ENCODE measurements around the gene OR2A14. TPM values are rescaled to one million over a fixed set of nuclear protein-coding genes. Genes with fewer than 3 reads are reported as not detected.
"Not testable (repeated sequence)": the region's sequence is repeated elsewhere in the genome, so short reads cannot be mapped to it uniquely, and the experiment has no call there.

The OR2A14 gene
- total RNA-seq, 6 experiments from 2014 or later: not detected

DNA sequence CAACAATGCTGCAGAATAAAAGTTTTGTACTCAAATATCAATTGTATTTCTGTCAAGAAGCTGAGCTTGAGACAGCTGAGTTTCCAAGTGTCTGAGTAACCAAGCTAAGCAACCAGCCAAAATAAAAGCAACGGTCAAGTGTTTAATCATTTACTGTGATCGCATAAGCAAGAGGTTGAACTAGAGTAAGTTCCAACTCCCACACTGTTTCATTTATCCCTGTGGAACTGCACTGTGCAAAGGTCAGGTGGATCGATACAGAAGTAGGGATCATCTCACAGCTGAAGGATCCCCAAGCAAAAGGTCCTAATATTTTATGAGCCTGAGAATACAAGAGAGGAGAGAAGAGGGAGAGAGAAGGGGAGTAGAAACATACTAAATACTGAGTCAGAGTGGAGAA lies 21.4 kb downstream of the OR2A14 start:
- Mint-ChIP-seq H3K9me3 (peaks cover 21% of the 10 kb centered on the region), H3K27me3 (ENCODE audit: insufficient read depth) (no peaks in the 10 kb centered on the region), H3K4me1 (ENCODE audit: low read depth) (no peaks in the 10 kb centered on the region), H3K36me3 (ENCODE audit: low read depth) (no peaks in the 10 kb centered on the region), H3K4me3 (no peak overlapping the region), H3K27ac (no peak overlapping the region)
- TF ChIP-seq, protein P1, sequence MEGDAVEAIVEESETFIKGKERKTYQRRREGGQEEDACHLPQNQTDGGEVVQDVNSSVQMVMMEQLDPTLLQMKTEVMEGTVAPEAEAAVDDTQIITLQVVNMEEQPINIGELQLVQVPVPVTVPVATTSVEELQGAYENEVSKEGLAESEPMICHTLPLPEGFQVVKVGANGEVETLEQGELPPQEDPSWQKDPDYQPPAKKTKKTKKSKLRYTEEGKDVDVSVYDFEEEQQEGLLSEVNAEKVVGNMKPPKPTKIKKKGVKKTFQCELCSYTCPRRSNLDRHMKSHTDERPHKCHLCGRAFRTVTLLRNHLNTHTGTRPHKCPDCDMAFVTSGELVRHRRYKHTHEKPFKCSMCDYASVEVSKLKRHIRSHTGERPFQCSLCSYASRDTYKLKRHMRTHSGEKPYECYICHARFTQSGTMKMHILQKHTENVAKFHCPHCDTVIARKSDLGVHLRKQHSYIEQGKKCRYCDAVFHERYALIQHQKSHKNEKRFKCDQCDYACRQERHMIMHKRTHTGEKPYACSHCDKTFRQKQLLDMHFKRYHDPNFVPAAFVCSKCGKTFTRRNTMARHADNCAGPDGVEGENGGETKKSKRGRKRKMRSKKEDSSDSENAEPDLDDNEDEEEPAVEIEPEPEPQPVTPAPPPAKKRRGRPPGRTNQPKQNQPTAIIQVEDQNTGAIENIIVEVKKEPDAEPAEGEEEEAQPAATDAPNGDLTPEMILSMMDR (IDR thresholded peaks at IDR 0.05): no peak
- DNase-seq: no peak

DNA sequence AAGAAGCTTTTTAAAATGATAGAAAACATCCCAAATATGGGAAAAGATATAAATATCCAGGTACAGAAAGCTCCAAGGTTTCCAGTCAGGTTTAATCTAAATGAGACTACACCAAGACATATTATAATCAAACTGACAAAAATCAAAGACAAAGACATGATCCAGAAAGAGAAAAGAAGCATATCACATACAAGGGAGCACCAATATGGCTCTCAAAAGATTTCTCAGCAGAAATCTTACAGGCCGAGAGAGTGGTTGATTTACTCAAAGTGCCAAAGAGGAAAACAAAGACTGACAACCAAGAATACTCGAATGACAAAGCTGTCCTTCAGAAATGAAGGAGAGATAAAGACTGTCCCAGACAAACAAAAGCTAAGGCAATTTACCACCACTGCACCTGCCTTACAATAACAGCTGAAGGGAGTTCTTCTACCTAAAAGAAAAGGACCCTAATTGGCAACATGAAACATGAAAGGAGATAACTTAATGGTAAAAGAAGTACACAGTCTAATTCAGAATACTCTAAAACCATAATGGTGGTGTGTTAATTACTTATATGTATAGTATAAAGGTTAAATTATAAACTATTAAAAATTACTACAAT lies 25.4 kb downstream of the OR2A14 start:
- H3K27ac Mint-ChIP-seq: no peak overlapping the region
- H3K4me1 Mint-ChIP-seq (ENCODE audit: low read depth): no peaks in the 10 kb centered on the region
- TF ChIP-seq, protein P1 (IDR thresholded peaks at IDR 0.05): no peak
- no peak overlapping the region for H3K4me3 Mint-ChIP-seq
- no peaks in the 10 kb centered on the region for H3K27me3 Mint-ChIP-seq (ENCODE audit: insufficient read depth)
- peaks cover 24% of the 10 kb centered on the region for H3K9me3 Mint-ChIP-seq
- DNase-seq: no peak
- no peaks in the 10 kb centered on the region for H3K36me3 Mint-ChIP-seq (ENCODE audit: low read depth)

DNA sequence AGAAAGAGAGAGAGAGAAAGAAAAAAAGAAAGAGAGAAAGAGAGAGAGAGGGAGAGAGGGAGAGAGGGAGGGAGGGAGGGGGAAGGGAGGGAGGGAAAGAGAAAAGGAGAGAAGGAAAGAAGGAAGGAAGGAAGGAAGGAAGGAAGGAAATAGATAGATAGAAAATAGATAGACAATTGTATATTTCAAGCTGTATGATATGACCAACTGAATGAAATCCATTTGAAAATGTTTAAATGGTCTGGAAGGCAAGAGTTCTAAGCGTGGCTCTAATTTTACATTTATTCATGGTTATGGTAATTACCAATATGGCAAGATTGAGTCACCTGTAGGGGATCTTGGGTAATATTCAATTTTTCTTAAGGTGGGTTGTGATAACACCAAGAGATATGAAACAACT lies 35.9 kb downstream of the OR2A14 start:
- Mint-ChIP-seq H3K4me3 (no peak overlapping the region), H3K27me3 (ENCODE audit: insufficient read depth) (no peaks in the 10 kb centered on the region), H3K36me3 (ENCODE audit: low read depth) (no peaks in the 10 kb centered on the region), H3K9me3 (peaks cover 31% of the 10 kb centered on the region), H3K4me1 (ENCODE audit: low read depth) (no peaks in the 10 kb centered on the region), H3K27ac (no peak overlapping the region)
- TF ChIP-seq, protein P1 (IDR thresholded peaks at IDR 0.05): no peak
- DNase-seq: no peak

DNA sequence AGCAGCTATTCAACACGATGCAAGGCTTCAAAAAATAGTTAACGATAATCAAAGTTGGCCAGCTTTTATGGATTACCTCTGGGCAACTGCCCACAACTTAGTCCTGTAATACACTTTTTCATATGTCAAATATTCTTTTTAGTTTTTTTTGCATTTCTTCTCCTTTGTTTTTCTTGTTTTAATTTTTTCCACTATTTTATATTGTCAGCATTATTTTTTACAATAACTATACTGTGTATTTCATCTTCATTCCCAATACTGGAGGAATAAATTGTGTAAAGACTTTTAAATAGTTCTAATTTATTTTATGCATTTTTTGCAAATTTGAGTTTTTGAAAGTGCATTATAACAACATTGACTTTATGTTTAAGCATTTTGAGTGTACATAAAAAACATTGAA lies 41.8 kb downstream of the OR2A14 start:
- peaks cover 22% of the 10 kb centered on the region for H3K9me3 Mint-ChIP-seq

DNA sequence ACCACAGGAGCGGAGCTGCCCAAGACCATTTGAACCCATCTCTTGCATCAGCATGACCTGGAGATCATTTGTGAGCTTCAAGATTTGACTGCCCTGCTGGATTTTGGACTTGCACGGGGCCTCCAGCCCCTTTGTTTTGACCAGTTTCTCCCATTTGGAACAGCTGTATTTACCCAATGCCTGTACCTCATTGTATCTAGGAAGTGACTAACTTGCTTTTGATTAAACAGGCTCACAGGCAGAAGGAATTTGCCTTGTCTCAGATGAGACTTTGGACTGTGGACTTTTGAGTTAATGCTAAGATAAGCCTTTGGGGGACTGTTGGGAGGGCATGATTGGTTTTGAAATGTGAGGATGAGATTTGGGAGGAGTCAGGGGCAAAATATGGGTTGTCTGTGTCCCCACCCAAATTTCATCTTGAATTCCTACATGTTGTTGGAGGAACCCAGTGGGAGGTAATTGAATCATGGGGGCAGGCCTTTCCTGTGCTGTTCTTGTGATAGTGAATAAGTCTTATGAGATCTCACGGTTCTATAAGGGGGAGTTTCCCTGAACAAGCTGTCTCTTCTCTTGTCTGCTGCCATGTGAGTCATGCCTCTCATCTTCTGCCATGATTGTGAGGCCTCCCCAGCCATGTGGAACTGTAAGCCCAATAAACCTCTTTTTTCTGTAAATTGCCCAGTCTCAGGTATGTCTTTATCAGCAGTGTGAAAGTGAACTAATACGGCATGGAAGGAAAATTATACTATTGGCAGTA lies 48.8 kb downstream of the OR2A14 start:
- H3K4me1 Mint-ChIP-seq (ENCODE audit: low read depth); H3K27ac Mint-ChIP-seq; H3K27me3 Mint-ChIP-seq (ENCODE audit: insufficient read depth); H3K36me3 Mint-ChIP-seq (ENCODE audit: low read depth); DNase-seq; H3K4me3 Mint-ChIP-seq: not testable (repeated sequence)
- H3K9me3 Mint-ChIP-seq: peaks cover 39% of the 10 kb centered on the region

More for the DNA sequence above, 41.8 kb downstream of the OR2A14 start:
- no peak overlapping the region for H3K27ac Mint-ChIP-seq
- no peaks in the 10 kb centered on the region for H3K4me1 Mint-ChIP-seq (ENCODE audit: low read depth)
- H3K4me3 Mint-ChIP-seq: no peak overlapping the region
- H3K36me3 Mint-ChIP-seq (ENCODE audit: low read depth): no peaks in the 10 kb centered on the region
- TF ChIP-seq, protein P1 (IDR thresholded peaks at IDR 0.05): no peak
- DNase-seq: no peak
- H3K27me3 Mint-ChIP-seq (ENCODE audit: insufficient read depth): no peaks in the 10 kb centered on the region

DNA sequence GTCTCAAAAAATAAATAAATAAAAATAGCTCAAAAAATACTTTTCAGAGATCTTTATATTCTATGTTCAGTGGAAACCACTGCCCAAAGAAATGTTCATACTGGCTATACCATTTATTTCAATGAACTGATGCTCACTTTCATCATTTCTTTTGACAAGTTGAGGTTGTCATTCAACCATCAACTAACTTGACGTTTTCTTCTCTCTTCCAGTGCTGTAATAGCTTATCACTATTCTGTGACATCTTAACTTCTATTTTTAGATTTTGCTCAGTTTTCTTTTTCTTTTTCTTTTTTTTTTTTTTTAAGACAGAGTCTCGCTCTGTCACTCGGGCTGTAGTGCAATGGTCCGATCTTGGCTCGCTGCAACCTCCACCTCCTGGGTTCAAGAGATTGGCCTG lies 51.6 kb downstream of the OR2A14 start:
- Mint-ChIP-seq H3K9me3 (peaks cover 46% of the 10 kb centered on the region), H3K27me3 (ENCODE audit: insufficient read depth) (no peaks in the 10 kb centered on the region; the same call in 1 of the 2 replicates), H3K4me1 (ENCODE audit: low read depth) (no peaks in the 10 kb centered on the region), H3K4me3 (no peak overlapping the region), H3K27ac (no peak overlapping the region), H3K36me3 (ENCODE audit: low read depth) (no peaks in the 10 kb centered on the region)
- DNase-seq: no peak
- TF ChIP-seq, protein P1 (IDR thresholded peaks at IDR 0.05): no peak

DNA sequence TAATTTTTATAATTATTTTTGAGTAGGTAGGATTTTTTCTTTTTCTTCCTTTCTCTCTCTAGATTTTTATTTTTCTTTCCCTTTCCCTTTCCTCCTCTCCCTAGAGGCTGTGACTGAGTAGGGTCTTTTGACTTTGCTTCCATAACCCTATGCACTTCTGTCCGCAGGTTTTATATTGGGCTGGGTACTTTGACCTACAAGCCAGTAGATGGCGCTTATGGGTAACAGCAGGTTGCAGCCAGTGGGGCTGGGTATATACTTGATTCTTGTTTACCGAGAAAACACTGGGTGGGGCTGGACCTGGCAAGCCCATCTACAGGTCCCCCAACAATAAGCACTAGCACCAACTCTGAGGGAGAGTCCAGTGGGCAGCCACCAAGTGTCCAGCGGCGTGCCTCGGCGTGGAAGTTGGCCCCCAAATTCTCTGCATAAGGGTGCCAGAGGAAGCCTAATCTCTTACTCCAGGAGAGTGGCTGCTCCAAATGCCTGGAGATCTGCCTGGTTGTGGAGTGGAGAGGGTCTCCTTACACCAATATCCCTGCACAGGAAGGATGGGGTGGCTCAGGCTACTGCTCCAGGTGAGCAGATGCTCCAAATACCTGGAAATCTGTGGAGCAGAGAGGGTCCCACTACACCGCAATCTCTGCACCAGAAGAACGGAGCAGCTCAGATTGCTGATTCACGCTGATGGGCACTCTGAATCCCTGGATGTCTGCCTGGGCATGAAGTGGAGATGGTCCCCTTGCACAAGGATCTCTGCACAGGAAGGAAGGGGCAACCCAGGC lies 55.6 kb downstream of the OR2A14 start:
- H3K4me3 Mint-ChIP-seq; H3K36me3 Mint-ChIP-seq (ENCODE audit: low read depth); H3K4me1 Mint-ChIP-seq (ENCODE audit: low read depth); DNase-seq; H3K27me3 Mint-ChIP-seq (ENCODE audit: insufficient read depth); H3K27ac Mint-ChIP-seq: not testable (repeated sequence)
- peaks cover 22% of the 10 kb centered on the region for H3K9me3 Mint-ChIP-seq

DNA sequence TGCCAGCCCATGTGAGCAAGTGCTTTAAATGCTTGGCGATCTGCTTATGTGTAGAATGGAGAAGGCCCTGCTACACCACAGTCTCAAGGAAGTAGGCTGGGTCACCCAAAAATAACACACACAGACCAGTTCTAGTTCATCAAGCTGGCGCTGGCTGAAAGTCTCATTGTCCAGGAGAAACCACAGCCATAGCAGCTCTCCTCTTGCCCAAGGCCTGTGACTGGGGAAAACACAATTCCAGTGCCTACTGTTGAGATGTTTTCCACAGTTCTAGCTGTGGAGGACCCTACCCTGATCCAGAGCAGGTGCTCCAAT lies 56.1 kb downstream of the OR2A14 start:
- not testable (repeated sequence) for H3K4me3 Mint-ChIP-seq; DNase-seq; H3K4me1 Mint-ChIP-seq (ENCODE audit: low read depth); H3K36me3 Mint-ChIP-seq (ENCODE audit: low read depth); H3K27me3 Mint-ChIP-seq (ENCODE audit: insufficient read depth); H3K27ac Mint-ChIP-seq
- H3K9me3 Mint-ChIP-seq: peaks cover 20% of the 10 kb centered on the region
